Astrocyte (in vitro differentiated cells and primary cell): ENCODE data around the gene FUT6.

Source experiments
- CTCF ChIP-seq: IDR thresholded peaks from 2 replicates; pipeline ENCODE4 v1.5.1; 2011; ENCODE audit warnings: low read depth, mild to moderate bottlenecking, inconsistent platforms, low read length, moderate library complexity; ENCODE audit not compliant: insufficient read depth
- EZH2 ChIP-seq: IDR thresholded peaks from 2 replicates; pipeline ENCODE4 v1.6.1; 2012; ENCODE audit warnings: mild to moderate bottlenecking, low read length, inconsistent platforms; ENCODE audit not compliant: insufficient read depth

- TF ChIP-seq CTCF (no peak), EZH2 (no peak)
Observed at GRCh38 chr19:5793188-5793587, 46.3 kb downstream of the FUT6 start.
